ENCODE measurements around the gene PRR19. TPM values are rescaled to one million over a fixed set of nuclear protein-coding genes. Genes with fewer than 3 reads are reported as not detected.

The PRR19 gene
- total RNA-seq, 1 experiment from 2014 or later = 3.2 TPM

DNA sequence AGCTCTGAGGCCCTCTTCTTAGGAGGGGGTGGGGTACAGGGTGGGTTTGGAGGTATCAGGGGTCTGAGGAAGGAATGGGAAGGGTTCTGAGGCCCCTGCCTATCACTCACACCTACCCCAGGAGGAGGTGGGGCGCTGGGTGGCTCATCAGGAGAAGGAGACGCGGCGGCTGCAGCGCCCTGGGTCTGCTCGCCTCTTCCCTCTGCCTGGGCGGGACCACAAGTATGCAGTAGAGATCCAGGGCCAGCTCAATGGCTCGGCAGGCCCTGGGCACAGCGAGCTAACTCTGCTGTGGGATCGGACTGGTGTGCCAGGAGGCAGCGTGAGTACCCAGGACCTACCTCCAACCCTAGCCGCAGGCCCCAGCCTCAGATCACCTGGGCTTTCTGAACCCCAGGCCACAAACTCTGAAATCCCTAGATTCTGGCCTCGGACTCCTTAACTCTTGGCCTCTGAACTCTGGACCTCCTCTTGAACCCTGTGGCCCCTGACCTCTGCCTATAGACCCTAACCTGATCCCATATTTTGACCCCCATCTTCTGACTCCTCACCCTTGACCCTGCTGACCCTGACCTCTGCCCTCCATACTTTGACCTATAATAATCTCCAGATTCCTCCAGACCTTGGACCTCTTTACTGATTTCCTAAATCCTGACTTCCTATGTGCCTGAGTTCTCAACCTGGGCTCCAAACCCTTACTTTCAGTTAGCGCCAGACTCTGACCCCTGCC is 47.6 kb downstream of the PRR19 start:
- H3K9me3 ChIP-seq (ENCODE audit: control insufficient read depth, low read depth, low read length) = no peaks in the 10 kb centered on the region
- Mint-ChIP-seq H3K36me3 (ENCODE audit: insufficient read depth in 1 of 3, low read depth in 3 of 3) (peaks cover 3 to 34% (median 22%) of the 10 kb centered on the region in 3 experiments; a peak in 6 of 7 replicates), H3K9me3 (no peaks in the 10 kb centered on the region; a peak in 1 of 5 replicates), H3K27me3 (ENCODE audit: low read depth) (no peaks in the 10 kb centered on the region), H3K27ac (peak overlapping the region in 2 of 3 experiments; percentile 44 to 69; a peak in 3 of 7 replicates), H3K4me3 (no peak overlapping the region), H3K4me1 (no peaks in the 10 kb centered on the region)
- H2BK12ac ChIP-seq (ENCODE audit: insufficient read length, low read depth, low read length) = no peak overlapping the region
- no peak overlapping the region for H3K4ac ChIP-seq (ENCODE audit: low read depth, low read length)
- H2BK5ac ChIP-seq (ENCODE audit: insufficient read length, low read length) = no peak overlapping the region
- no peaks in the 10 kb centered on the region for H3K27me3 ChIP-seq (ENCODE audit: insufficient read depth, low read length)
- no peak overlapping the region for H3K14ac ChIP-seq (ENCODE audit: insufficient read depth, low read length)
- no peak overlapping the region for H4K5ac ChIP-seq (ENCODE audit: insufficient read length, low read depth, low read length)
- H2BK20ac ChIP-seq (ENCODE audit: low read depth, low read length, poor library complexity, severe bottlenecking) = no peak overlapping the region
- no peak overlapping the region for H3T11ph ChIP-seq (ENCODE audit: low read length)
- H3K9ac ChIP-seq (ENCODE audit: extremely low read depth, insufficient read length, low read length) = no peak overlapping the region
- H3K27ac ChIP-seq (ENCODE audit: insufficient read length, low read depth, low read length) = no peak overlapping the region
- no peak overlapping the region for H4K91ac ChIP-seq (ENCODE audit: insufficient read length, low read depth, low read length)
- no peaks in the 10 kb centered on the region for H3K23me2 ChIP-seq (ENCODE audit: insufficient read length, low read depth, low read length, poor library complexity, severe bottlenecking)
- H3K79me1 ChIP-seq (ENCODE audit: insufficient read depth, low read depth, low read length, poor library complexity, severe bottlenecking) = no peaks in the 10 kb centered on the region
- no peaks in the 10 kb centered on the region for H3K4me1 ChIP-seq (ENCODE audit: insufficient read depth, low read length)
- no peaks in the 10 kb centered on the region for H4K20me1 ChIP-seq (ENCODE audit: control insufficient read depth, insufficient read depth, insufficient read length)
- H4K8ac ChIP-seq (replicated peaks; ENCODE audit: insufficient read length, low read depth, low read length) = no peak overlapping the region
- WGBS (ENCODE audit: extremely low coverage, insufficient read length, low lambda C conversion rate) = no CpG with 5 or more reads among the region's 14 CpGs
- DNase-seq = no peak
- H3K56ac ChIP-seq (ENCODE audit: insufficient read length, low read depth, low read length) = no peak overlapping the region
- no peak overlapping the region for H3K18ac ChIP-seq (ENCODE audit: insufficient read length, low read depth, low read length)
- H2BK120ac ChIP-seq (ENCODE audit: low read depth, low read length, poor library complexity, severe bottlenecking) = no peak overlapping the region
- H2AFZ ChIP-seq (ENCODE audit: low read length) = no peak overlapping the region
- no peak overlapping the region for H2AK5ac ChIP-seq (ENCODE audit: insufficient read length, low read length)
- H3K23ac ChIP-seq (ENCODE audit: insufficient read length, low read depth, low read length) = no peak overlapping the region
- TF ChIP-seq CTCF (conservative IDR thresholded peaks at IDR 0.05) = no peak
- H2BK15ac ChIP-seq (ENCODE audit: low read depth, low read length) = no peak overlapping the region
- H3K4me2 ChIP-seq (ENCODE audit: insufficient read depth, insufficient read length, low read length) = no peak overlapping the region
- no peaks in the 10 kb centered on the region for H3K79me2 ChIP-seq (ENCODE audit: insufficient read depth, low read length)
